ENCODE measurements around the gene ANKRD22. TPM values are rescaled to one million over a fixed set of nuclear protein-coding genes. Genes with fewer than 3 reads are reported as not detected.

ANKRD22 gene
- total and polyA plus RNA-seq, 2 donors from 2014 or later, result 3.6 to 6.5 TPM

DNA sequence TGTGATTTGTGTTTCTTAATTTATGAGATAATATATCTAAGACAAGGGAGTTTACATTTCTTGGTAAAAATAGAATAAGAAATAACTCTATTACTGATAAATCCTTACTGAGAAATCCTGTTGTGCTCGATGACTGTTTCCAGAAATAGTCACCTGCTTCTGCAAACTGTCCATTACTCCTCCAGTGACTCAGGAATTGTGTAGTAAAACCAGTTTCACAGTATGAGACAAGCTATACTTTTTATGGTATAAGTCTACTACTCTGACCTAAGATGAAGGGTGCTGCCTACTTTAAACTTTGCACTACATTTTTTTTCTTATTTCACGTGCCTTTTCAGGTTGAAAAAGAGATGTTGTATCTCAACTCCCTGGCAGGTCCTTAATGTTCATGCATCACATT lies 6.8 kb upstream of the ANKRD22 start:
- no peaks in the 10 kb centered on the region for H3K9me3 ChIP-seq (ENCODE audit: control insufficient read depth in 2 of 3, insufficient read depth in 1 of 3, low read length in 3 of 3)
- H3K4me3 ChIP-seq (ENCODE audit: low read length in 3 of 3), result no peak overlapping the region
- no peaks in the 10 kb centered on the region for H3K27me3 ChIP-seq (ENCODE audit: control insufficient read depth, insufficient read depth, low read length)
- H3K27ac ChIP-seq (ENCODE audit: low read depth in 2 of 2, low read length in 2 of 2), result no peak overlapping the region
- DNase-seq (no peak), FAIRE-seq (no peak)
- intact Hi-C loops (cut with DNase I), result no loop called here
- no peaks in the 10 kb centered on the region for H3K4me1 ChIP-seq (ENCODE audit: control insufficient read depth in 2 of 3, insufficient read depth in 2 of 3, low read depth in 1 of 3, low read length in 3 of 3)
- no peak overlapping the region for H3K9ac ChIP-seq (ENCODE audit: low read length in 3 of 3)
- TF ChIP-seq, protein P1, sequence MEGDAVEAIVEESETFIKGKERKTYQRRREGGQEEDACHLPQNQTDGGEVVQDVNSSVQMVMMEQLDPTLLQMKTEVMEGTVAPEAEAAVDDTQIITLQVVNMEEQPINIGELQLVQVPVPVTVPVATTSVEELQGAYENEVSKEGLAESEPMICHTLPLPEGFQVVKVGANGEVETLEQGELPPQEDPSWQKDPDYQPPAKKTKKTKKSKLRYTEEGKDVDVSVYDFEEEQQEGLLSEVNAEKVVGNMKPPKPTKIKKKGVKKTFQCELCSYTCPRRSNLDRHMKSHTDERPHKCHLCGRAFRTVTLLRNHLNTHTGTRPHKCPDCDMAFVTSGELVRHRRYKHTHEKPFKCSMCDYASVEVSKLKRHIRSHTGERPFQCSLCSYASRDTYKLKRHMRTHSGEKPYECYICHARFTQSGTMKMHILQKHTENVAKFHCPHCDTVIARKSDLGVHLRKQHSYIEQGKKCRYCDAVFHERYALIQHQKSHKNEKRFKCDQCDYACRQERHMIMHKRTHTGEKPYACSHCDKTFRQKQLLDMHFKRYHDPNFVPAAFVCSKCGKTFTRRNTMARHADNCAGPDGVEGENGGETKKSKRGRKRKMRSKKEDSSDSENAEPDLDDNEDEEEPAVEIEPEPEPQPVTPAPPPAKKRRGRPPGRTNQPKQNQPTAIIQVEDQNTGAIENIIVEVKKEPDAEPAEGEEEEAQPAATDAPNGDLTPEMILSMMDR (IDR thresholded peaks at IDR 0.05; ENCODE audit: borderline replicate concordance, extremely low read depth, insufficient read depth), result no peak
- H3K36me3 ChIP-seq (ENCODE audit: control insufficient read depth in 2 of 3, insufficient read depth in 3 of 3, low read length in 3 of 3), result no peaks in the 10 kb centered on the region

DNA sequence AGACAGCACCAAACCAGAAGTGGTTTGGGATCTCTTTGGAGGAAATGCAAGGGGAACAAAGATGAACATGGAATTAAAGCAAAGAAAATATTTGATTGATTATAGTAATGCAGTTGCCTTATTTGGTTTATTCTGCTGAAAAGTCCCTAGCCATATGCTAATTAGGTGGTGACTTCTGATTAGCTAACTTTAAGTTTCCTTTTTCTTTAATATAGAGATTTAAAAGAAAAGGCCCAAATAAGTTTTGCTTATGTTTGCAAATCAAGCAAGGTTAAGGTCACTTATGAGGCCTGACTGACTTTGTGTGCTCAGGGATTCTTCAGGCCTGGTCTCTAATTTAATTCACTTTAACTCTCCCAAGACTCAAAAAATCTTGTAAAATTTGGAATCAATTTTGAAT lies 6.2 kb upstream of the ANKRD22 start:
- DNase-seq (no peak), FAIRE-seq (no peak)
- Histone ChIP-seq H3K9me3 (ENCODE audit: control insufficient read depth in 2 of 3, insufficient read depth in 1 of 3, low read length in 3 of 3) (no peaks in the 10 kb centered on the region), H3K27me3 (ENCODE audit: control insufficient read depth, insufficient read depth, low read length) (no peaks in the 10 kb centered on the region), H3K4me1 (ENCODE audit: control insufficient read depth in 2 of 3, insufficient read depth in 2 of 3, low read depth in 1 of 3, low read length in 3 of 3) (no peaks in the 10 kb centered on the region), H3K36me3 (ENCODE audit: control insufficient read depth in 2 of 3, insufficient read depth in 3 of 3, low read length in 3 of 3) (no peaks in the 10 kb centered on the region), H3K27ac (ENCODE audit: low read depth in 2 of 2, low read length in 2 of 2) (no peak overlapping the region), H3K4me3 (ENCODE audit: low read length in 3 of 3) (no peak overlapping the region), H3K9ac (ENCODE audit: low read length in 3 of 3) (no peak overlapping the region)
- intact Hi-C loops (cut with DNase I), result no loop called here
- TF ChIP-seq, protein P1 (IDR thresholded peaks at IDR 0.05; ENCODE audit: borderline replicate concordance, extremely low read depth, insufficient read depth), result no peak

DNA sequence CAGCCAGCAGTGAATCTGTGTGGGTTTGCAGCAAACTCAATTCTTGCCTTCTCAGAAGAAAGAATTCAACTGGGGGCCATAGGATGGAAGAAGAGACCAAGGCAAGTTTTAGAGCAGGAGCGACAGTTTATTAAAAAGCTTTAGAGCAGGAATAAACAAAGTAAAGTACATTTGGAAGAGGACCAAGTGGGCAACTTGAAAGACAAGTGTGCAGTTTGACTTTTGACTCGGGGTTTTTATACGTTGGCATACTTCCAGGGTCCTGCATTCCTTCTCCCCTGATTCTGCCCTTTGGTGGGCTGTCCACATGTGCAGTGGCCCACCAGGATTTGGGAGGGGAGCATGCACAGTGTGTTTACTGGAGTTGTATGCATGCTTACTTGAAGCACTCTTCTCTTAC lies 3.0 kb upstream of the ANKRD22 start:
- H3K27me3 ChIP-seq (ENCODE audit: control insufficient read depth, insufficient read depth, low read length), result no peaks in the 10 kb centered on the region
- no peak overlapping the region for H3K9ac ChIP-seq (ENCODE audit: low read length in 3 of 3)
- intact Hi-C loops (cut with DNase I), result no loop called here
- H3K4me1 ChIP-seq (ENCODE audit: control insufficient read depth in 2 of 3, insufficient read depth in 2 of 3, low read depth in 1 of 3, low read length in 3 of 3), result no peaks in the 10 kb centered on the region
- no peaks in the 10 kb centered on the region for H3K9me3 ChIP-seq (ENCODE audit: control insufficient read depth in 2 of 3, insufficient read depth in 1 of 3, low read length in 3 of 3)
- H3K36me3 ChIP-seq (ENCODE audit: control insufficient read depth in 2 of 3, insufficient read depth in 3 of 3, low read length in 3 of 3), result no peaks in the 10 kb centered on the region
- TF ChIP-seq, protein P1 (IDR thresholded peaks at IDR 0.05; ENCODE audit: borderline replicate concordance, extremely low read depth, insufficient read depth), result no peak
- FAIRE-seq (no peak), DNase-seq (no peak)
- no peak overlapping the region for H3K4me3 ChIP-seq (ENCODE audit: low read length in 3 of 3)
- no peak overlapping the region for H3K27ac ChIP-seq (ENCODE audit: low read depth in 2 of 2, low read length in 2 of 2)

DNA sequence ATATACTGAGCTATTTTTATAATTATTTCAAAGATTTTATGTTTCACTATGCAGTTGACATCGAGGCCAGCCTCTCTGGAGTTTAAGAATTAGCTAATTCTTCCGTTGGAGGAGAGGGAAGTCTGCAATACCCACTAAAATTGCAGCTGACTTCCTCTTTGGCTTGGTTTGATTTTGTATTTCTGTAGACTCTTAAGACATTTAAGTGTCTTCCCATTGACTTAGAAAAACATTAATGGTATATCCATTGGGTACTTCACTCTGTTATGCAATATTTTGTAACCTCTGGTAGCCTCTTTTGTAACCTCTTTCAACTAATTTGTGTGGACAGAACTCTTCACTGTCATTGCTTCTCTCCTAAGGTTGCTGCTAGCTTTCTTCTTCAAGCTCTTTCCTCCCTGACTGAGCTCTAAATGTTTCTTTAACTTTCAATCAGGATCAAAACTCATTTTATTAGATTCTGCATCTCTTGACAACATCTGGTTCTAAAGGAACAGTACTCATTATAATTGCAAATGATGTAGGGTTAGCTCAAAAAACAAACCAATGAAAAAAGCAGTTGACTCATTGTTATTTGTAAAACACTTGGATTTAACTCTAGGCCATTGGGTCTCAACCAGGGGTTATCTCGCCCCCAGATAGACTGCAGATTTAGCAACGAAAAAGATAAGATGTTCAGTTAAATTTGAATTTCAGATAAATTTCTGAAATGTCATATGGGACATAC lies 1.7 kb upstream of the ANKRD22 start:
- H3K4me1 ChIP-seq (ENCODE audit: control insufficient read depth in 2 of 3, insufficient read depth in 2 of 3, low read depth in 1 of 3, low read length in 3 of 3), result no peaks in the 10 kb centered on the region
- no peaks in the 10 kb centered on the region for H3K9me3 ChIP-seq (ENCODE audit: control insufficient read depth in 2 of 3, insufficient read depth in 1 of 3, low read length in 3 of 3)
- H3K9ac ChIP-seq (ENCODE audit: low read length in 3 of 3), result no peak overlapping the region
- no peaks in the 10 kb centered on the region for H3K36me3 ChIP-seq (ENCODE audit: control insufficient read depth in 2 of 3, insufficient read depth in 3 of 3, low read length in 3 of 3)
- intact Hi-C loops (cut with DNase I), result no loop called here
- FAIRE-seq (no peak), DNase-seq (no peak)
- H3K27ac ChIP-seq (ENCODE audit: low read depth in 2 of 2, low read length in 2 of 2), result no peak overlapping the region
- TF ChIP-seq, protein P1 (IDR thresholded peaks at IDR 0.05; ENCODE audit: borderline replicate concordance, extremely low read depth, insufficient read depth), result no peak
- H3K27me3 ChIP-seq (ENCODE audit: control insufficient read depth, insufficient read depth, low read length), result no peaks in the 10 kb centered on the region
- H3K4me3 ChIP-seq (ENCODE audit: low read length in 3 of 3), result no peak overlapping the region

Measured in kidney (tissue), 14 donors.